Smooth muscle cell (in vitro differentiated cells): Measurements from ENCODE around the gene GAB2. TPM values are rescaled to one million over a fixed set of nuclear protein-coding genes. Genes with fewer than 3 reads are reported as not detected.

Experiments
- DNase-seq: peaks from one replicate; lab custom pipeline; 2025; ENCODE audit not compliant: unreplicated experiment; lab: John Stamatoyannopoulos, UW
- H2AFZ ChIP-seq: fragments of 200-600 bp; sonication (generic); 2 replicates; pipeline ENCODE4 v1.6.0; 2016; ENCODE audit warnings: antibody characterized with exemption, low read depth, mild to moderate bottlenecking
- H3F3A ChIP-seq: fragments of 200-600 bp; sonication (generic); 2 replicates; pipeline ENCODE4 v1.6.0; 2017; ENCODE audit warnings: antibody characterized with exemption, low read depth
- H3K27ac ChIP-seq: fragments of 200-600 bp; sonication (generic); 2 replicates; pipeline ENCODE4 v1.5.1; 2016; ENCODE audit warnings: low read depth, mild to moderate bottlenecking
- H3K27me3 ChIP-seq: fragments of 200-600 bp; sonication (generic); 2 replicates; pipeline ENCODE4 v1.6.1; 2016; ENCODE audit warnings: low read depth, mild to moderate bottlenecking
- H3K36me3 ChIP-seq: fragments of 200-600 bp; sonication (generic); 2 replicates; pipeline ENCODE4 v1.5.1; 2016; ENCODE audit warnings: low read depth
- H3K4me1 ChIP-seq: fragments of 200-600 bp; sonication (generic); 2 replicates; pipeline ENCODE4 v1.5.1; 2016; ENCODE audit warnings: low read depth
- H3K4me2 ChIP-seq: fragments of 200-600 bp; sonication (generic); 2 replicates; pipeline ENCODE4 v1.6.0; 2016; ENCODE audit warnings: mild to moderate bottlenecking
- H3K4me3 ChIP-seq: fragments of 200-600 bp; sonication (generic); 2 replicates; pipeline ENCODE4 v1.5.1; 2016; ENCODE audit warnings: mild to moderate bottlenecking
- H3K79me2 ChIP-seq: fragments of 200-600 bp; sonication (generic); 2 replicates; pipeline ENCODE4 v1.6.0; 2016; ENCODE audit warnings: low read depth, mild to moderate bottlenecking
- H3K9ac ChIP-seq: fragments of 200-600 bp; sonication (generic); 2 replicates; pipeline ENCODE4 v1.6.0; 2016; ENCODE audit warnings: low read depth
- H3K9me3 ChIP-seq: fragments of 200-600 bp; sonication (generic); replicated peaks from 2 replicates; pipeline ENCODE4 v1.5.1; 2016; ENCODE audit warnings: low read depth
- H4K20me1 ChIP-seq: fragments of 200-600 bp; sonication (generic); 2 replicates; pipeline ENCODE4 v1.6.0; 2016; ENCODE audit warnings: low read depth
- WGBS: methylation state at CpG from one replicate; pipeline ENCODE4 v1.1.7; 2016; ENCODE audit warnings: low lambda C conversion rate; 5-methylcytosine and 5-hydroxymethylcytosine counted together
- polyA plus RNA-seq: library from polyadenylated mRNA; unstranded; fragments of >200 nt; fragmentation: Nextera tagmentation; extraction: Ambion mirVana; gene quantifications from 2 replicates; pipeline ENCODE4 v1.2.1, GENCODE V29; 2016
- total RNA-seq: library from RNA; depleted of rRNA; stranded (reverse); fragments of >200 nt; gene quantifications from 2 replicates; pipeline ENCODE4 v1.2.3, GENCODE V29; 2014
- TF ChIP-seq, protein P1 (sequence below): fragments of 200-600 bp; sonication (generic); IDR thresholded peaks from 2 replicates; pipeline ENCODE4 v1.5.1; 2017; ENCODE audit warnings: borderline replicate concordance, mild to moderate bottlenecking, antibody characterized with exemption; ENCODE audit not compliant: insufficient read depth, poor library complexity, severe bottlenecking

The GAB2 gene
- total and polyA plus RNA-seq, 2 experiments from 2014 or later, result 4.2 to 9.7 TPM

DNA sequence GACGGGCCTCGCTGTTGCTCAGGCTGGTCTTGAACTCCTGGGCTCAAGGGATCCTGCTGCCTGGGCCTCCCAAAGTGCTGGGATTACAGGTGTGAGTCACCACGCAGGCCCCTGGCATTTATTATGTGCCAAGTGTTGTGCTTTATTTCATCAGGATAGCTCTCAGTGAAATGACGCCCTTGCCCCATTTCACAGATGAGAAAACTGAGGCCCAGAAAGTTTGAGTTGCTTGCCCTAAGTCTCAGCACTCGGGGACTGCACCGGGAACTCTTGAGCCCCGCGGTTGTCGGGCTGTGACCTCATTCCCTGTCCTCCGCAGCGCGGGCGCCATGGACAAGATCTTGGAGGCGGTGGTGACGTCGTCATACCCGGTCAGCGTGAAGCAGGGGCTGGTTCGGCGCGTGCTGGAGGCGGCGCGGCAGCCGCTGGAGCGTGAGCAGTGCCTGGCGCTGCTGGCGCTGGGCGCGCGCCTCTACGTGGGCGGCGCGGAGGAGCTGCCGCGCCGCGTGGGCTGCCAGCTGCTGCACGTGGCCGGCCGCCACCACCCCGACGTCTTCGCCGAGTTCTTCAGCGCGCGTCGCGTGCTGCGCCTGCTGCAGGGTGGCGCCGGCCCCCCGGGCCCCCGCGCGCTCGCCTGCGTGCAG lies 221.6 kb downstream of the GAB2 start:
- Histone ChIP-seq H3F3A (no peaks in the 10 kb centered on the region), H3K4me1 (peaks cover 2% of the 10 kb centered on the region), H3K27me3 (no peaks in the 10 kb centered on the region), H3K79me2 (peaks cover 27% of the 10 kb centered on the region), H3K9me3 (no peaks in the 10 kb centered on the region), H3K4me3 (no peak overlapping the region), H3K27ac (no peak overlapping the region), H3K9ac (no peak overlapping the region), H4K20me1 (peaks cover 94% of the 10 kb centered on the region), H3K36me3 (no peaks in the 10 kb centered on the region), H2AFZ (no peak overlapping the region), H3K4me2 (no peak overlapping the region)
- no peak for DNase-seq
- TF ChIP-seq, protein P1, sequence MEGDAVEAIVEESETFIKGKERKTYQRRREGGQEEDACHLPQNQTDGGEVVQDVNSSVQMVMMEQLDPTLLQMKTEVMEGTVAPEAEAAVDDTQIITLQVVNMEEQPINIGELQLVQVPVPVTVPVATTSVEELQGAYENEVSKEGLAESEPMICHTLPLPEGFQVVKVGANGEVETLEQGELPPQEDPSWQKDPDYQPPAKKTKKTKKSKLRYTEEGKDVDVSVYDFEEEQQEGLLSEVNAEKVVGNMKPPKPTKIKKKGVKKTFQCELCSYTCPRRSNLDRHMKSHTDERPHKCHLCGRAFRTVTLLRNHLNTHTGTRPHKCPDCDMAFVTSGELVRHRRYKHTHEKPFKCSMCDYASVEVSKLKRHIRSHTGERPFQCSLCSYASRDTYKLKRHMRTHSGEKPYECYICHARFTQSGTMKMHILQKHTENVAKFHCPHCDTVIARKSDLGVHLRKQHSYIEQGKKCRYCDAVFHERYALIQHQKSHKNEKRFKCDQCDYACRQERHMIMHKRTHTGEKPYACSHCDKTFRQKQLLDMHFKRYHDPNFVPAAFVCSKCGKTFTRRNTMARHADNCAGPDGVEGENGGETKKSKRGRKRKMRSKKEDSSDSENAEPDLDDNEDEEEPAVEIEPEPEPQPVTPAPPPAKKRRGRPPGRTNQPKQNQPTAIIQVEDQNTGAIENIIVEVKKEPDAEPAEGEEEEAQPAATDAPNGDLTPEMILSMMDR, result no peak
- WGBS, result 99% methylated on average over 39 of the region's 60 CpGs

- H3K79me2 ChIP-seq, result peaks cover 41% of the 10 kb centered on the region
- H3K4me3 ChIP-seq, result no peak overlapping the region
- no peak for DNase-seq
- no peaks in the 10 kb centered on the region for H3F3A ChIP-seq
- H3K9ac ChIP-seq, result no peak overlapping the region
- TF ChIP-seq, protein P1, result no peak
- H4K20me1 ChIP-seq, result peaks cover 91% of the 10 kb centered on the region
- no peak overlapping the region for H2AFZ ChIP-seq
- H3K9me3 ChIP-seq, result no peaks in the 10 kb centered on the region
- H3K27ac ChIP-seq, result no peak overlapping the region
- no peaks in the 10 kb centered on the region for H3K27me3 ChIP-seq
- H3K4me1 ChIP-seq, result peaks cover 3% of the 10 kb centered on the region
- WGBS, result 97% methylated on average over 3 of the region's 3 CpGs
- no peak overlapping the region for H3K4me2 ChIP-seq
- no peaks in the 10 kb centered on the region for H3K36me3 ChIP-seq
These were observed 223.1 kb downstream of the GAB2 start for GRCh38 chr11:78194490-78194889.

DNA sequence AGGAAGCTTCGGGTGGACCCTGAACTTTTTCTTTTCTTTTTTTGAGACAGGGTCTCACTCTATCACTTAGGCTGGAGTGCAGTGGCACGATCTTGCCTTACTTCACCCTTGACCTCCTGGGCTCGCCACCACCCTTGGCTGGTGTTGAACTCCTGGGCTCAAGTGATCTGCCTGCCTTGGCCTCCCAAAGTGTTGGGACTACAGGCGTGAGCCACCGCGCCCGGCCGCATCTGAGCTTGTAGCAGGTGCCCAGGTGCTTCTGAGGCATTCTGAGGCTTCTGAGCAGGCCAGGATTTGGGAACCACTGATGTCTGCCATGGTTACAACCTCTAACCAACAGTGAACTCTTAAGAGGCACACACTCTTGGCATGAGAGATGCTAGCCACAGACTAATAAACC lies 223.8 kb downstream of the GAB2 start:
- 96% methylated on average over 8 of the region's 8 CpGs for WGBS
- Histone ChIP-seq H4K20me1 (peaks cover 84% of the 10 kb centered on the region), H3F3A (no peaks in the 10 kb centered on the region), H3K27ac (no peak overlapping the region), H3K79me2 (peaks cover 48% of the 10 kb centered on the region), H3K4me3 (no peak overlapping the region), H3K4me2 (no peak overlapping the region), H3K27me3 (no peaks in the 10 kb centered on the region), H3K9me3 (no peaks in the 10 kb centered on the region), H3K4me1 (peaks cover 6% of the 10 kb centered on the region), H3K9ac (no peak overlapping the region), H3K36me3 (no peaks in the 10 kb centered on the region), H2AFZ (no peak overlapping the region)
- no peak for DNase-seq
- TF ChIP-seq, protein P1, result no peak

DNA sequence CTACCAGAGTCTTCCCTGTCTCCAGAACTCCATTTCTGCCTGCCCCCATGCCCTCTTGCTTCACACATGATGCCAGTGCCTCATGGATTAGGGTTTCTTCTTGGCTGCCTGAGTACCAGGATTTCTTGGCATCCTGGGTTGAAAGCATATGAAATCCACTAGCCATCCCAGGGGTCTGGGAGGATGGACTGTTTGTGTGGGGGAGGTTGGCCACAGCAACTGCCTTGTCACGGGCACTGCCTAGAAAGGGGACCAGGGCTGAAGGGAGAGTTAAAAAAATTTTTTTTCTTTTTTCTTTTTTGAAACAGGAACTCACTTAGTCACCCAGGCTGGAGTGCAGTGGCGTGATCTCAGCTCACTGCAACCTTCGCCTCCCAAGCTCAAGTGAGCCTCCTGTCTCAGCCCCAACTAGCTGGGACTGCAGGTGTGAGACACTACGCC lies 224.7 kb downstream of the GAB2 start:
- Histone ChIP-seq H3K4me1 (peaks cover 6% of the 10 kb centered on the region), H3K9ac (no peak overlapping the region), H3K4me3 (no peak overlapping the region), H4K20me1 (peaks cover 75% of the 10 kb centered on the region), H2AFZ (no peak overlapping the region), H3K79me2 (peaks cover 49% of the 10 kb centered on the region), H3K9me3 (no peaks in the 10 kb centered on the region), H3K4me2 (no peak overlapping the region), H3K27ac (no peak overlapping the region), H3K36me3 (no peaks in the 10 kb centered on the region), H3F3A (no peaks in the 10 kb centered on the region), H3K27me3 (no peaks in the 10 kb centered on the region)
- WGBS, result 82% methylated on average over 4 of the region's 4 CpGs
- TF ChIP-seq, protein P1, result no peak
- DNase-seq, result no peak
